Fibroblast of skin of back (primary cell): ENCODE results near the gene COMMD3.

Source experiments
- DNase-seq: peaks from one replicate; pipeline ENCODE4 v3.0.0-alpha.2; 2013

The COMMD3 gene

DNA sequence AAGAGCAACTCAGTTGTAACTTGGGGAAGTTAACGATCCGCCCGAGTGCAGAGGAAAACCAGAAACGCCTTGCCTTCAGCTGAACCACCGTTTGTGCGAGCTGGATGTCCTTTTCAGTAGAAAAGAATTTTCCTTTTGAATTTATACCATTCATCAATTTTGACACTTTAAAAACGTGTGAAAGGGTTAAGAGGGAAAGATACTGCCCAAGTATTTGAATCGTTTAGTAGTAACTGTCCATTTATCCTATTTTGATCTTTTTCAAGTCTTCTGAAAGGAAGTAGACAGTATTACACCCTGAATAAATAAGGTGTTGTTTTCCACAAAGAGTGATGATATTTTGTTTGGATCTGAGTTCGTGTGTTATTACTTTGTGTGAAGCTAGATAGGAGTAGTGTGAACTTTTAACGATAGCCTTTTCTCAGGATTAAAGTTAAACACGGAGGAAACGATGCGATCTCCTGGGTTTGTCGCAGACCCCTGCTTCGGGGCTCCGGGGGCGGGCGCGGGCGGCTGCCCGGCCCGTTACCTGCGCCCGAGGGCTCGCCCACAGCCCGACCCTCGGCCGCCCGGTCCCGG lies 3.9 kb downstream of the COMMD3 start:
- DNase-seq, result no peak

DNA sequence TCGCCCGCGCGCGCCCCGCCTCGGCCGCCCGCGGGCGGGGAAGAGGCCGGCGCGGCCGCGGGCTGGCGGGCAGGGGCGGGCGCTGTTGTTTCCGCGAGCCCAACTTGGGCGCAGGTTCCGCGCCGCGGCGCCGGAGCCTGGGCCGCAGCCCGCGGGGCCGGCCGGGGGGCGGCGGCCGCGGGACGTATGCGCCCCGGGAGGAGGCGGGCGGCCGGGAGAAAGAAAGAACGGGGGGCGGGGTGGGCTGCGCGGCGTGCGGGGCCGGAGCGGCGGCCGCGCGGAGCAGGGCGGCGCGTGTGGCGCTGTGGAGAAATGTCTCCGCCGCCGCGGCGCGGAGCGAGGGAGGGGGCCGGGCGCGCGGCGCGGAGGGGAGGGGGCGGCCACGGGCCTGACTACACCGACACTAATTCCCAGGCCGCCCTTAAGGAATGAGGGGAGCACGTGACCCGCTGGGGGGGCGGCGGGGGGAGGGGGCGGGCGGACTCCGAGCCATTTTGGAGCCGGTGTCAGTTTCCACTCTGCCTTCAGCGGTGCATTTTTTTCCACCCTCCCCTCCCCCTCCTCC lies 4.5 kb downstream of the COMMD3 start, which contains the start of gene BMI1:
Gene BMI1, plus strand, starts transcription at position 509 of the 565 bp plus-strand sequence. CDS start 5,351 bp downstream, outside the sequence.
- DNase-seq, result peak; percentile 85

DNA sequence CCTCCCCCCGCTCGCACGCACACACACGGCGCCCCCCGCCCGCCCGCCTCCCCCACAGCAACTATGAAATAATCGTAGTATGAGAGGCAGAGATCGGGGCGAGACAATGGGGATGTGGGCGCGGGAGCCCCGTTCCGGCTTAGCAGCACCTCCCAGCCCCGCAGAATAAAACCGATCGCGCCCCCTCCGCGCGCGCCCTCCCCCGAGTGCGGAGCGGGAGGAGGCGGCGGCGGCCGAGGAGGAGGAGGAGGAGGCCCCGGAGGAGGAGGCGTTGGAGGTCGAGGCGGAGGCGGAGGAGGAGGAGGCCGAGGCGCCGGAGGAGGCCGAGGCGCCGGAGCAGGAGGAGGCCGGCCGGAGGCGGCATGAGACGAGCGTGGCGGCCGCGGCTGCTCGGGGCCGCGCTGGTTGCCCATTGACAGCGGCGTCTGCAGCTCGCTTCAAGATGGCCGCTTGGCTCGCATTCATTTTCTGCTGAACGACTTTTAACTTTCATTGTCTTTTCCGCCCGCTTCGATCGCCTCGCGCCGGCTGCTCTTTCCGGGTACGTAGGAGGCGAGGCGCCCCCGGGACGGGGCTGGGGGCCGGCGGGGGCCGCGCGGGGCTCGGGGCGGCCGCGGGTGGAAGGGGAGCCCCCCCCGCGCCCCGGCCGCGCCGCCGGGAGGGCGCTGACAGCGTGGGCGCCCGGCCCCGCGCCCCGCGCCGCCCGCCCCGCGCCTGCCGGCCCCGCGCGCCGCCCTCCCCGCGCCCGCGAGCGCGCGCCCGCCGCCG lies 5.2 kb downstream of the COMMD3 start:
- peak; percentile 73 for DNase-seq

DNA sequence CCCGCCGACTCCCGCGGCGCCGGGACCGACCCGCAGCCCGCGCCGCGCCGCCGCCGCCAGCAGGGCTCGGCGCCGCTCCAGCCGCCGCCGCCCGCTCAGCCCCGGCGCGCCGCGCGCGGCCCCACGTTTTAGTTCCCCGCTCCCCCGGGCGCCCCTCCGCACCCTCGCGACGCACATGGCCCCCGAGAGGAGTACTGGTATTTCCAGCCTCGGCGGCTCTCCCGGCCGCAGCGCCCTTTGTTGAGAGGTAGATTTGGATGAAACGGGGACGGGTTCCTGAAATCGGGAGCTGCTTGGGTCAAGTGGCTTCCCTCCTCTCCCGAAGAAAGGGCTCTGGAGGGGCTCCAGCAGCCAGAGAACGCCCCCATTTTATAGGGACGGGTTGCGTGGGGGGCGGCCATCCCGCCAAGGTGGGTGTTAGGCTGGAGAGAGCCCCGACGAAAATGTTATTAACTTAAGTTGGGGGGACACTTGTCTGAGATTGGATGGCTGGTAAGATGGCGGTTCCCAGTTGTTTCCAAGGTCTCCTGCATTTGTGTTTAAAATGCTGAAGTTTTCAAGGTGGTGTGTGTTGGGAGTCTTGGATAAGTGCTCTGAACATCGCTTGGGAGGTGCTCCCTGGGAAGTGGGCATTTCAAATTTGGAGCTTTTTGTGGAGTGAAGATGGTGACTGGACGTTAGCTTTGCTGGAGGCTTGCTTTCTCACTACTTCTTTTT lies 5.9 kb downstream of the COMMD3 start:
- DNase-seq, result no peak

DNA sequence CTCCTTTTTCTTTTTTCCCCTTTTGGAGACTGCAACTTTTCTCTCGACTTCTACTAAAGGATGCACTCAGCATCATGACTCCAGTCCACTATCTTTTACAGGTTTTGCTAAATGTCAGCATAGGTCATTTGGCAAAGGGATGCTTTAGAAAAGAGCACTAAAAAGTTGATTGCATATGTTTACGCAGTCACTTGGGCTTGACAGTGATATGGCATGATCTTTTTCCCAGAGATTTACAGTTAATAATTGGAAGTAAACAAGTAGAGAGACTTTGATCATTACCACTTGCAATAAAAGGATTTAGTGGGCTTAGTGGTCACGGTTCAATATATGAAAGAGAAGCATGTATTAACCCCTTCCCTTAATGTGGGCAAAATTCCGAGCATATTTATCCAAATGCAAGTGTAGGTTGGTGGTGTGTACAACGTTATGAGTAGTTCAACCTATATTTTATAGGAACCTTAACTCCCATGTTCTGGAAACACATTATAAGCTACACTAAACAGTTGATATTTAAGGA lies 6.5 kb downstream of the COMMD3 start:
- DNase-seq, result no peak

DNA sequence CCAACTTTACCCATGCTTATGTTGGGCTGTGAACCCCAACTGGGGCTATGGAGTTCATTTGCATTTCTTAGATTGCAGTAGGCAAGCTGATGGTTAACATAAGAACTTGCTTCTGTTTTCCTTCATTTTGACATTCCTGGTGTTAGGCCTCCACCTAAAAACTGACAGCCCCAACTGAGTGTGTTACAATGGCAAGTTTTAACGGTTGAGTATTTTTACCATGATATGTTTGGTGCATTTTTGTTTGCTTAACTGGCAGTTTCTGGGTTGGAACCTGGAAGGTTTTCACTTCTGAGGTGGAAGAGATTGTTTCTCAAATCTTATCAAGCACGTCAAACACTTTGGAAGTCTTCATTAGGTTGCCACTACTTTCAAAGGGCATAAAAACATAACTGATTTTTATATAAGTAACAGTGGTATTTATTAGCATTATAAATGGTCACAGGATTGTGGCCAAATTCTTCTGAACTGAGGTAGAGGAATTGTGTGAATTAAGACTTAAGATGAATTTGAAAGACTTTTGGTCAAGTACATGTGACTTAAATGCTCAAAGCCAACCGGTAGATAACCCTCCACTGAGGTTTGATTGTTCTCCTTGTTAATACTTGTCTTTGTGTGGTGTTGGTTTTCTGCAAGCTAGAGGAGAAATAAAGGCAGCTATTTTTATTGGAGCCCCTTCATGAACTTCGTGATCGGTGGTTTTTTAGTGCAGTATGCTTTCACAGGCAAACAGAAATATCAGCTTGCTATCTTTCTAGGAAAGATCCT lies 7.5 kb downstream of the COMMD3 start:
- no peak for DNase-seq

DNA sequence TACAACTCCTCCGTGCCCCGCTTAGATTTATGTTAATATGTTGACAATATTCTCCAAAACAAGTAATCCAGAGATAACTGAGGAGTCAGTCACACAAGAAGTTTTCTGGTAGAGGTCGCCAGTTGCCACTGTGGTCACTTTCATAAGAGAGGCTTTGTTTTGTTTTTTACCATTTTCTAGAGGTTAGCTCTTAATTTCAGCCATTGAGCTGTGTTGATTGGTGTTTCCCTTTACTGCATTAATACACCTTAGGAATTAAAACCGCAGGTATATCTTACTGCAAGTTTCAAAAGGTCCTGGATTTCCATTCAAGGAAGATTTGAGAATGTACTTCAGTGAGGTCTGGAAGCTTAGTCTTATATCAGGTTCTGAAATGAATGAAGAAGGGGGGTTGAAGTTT lies 8.2 kb downstream of the COMMD3 start:
- DNase-seq, result no peak

DNA sequence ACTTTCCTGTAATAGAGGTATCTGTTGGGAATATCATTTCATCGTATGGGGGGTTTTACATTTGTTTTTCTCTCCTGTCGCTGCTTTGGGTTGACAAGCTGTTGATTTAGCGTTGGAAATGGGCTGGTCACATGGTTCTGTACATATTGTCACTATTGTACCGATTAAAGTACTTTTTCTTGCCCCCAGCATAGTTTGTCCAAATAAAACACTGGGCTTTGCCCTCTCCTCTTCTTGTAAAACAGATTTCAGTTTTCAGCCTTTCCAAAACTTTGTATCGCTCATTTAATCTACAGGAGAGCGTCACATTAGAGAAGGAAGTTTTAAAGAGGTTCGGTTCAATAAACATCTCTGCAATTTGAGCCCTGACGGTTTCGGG lies 8.7 kb downstream of the COMMD3 start:
- no peak for DNase-seq

DNA sequence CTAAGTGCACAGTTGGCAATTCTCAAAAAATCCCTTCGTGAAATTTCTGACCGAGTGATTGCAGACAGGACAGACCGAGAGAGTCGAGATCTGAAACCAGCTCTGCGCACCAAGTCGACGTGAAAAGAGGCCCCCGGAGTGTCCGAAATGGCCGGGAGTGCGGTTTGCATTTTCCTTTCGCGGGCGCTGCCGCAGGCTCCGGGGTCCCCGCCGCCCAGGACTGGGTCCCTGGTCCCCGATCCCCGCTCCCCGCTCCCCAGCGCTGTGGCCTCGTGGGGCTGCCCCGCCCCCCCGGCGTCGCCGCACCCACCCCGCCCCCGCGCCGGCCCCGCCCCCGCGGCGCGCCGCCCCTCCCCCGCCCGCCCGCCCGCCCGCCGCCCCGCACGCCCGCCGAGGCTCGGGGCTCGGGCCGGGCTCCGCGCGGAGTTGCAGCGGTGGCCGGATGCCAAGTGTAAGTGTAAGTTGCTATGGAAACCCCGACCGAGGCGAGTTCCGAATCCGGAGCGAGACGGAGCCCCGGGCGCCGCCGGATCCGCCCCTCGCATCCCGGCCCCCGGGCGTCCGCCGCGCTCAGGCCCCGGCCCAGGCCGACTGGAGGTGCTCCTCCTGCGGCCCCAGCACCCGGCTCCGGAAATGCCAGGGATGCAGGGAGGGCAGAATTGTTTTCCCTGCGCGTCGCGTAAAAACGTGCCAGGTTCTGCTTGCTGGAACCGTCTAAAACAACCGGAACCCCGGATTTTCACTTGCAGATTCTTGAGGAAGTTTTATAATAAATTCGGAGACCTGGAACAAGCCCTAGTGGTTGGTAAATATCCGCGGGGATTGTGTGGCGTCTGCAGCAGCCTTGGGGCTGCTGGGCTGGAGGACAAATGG lies 9.3 kb downstream of the COMMD3 start:
- DNase-seq, result peak; percentile 67

DNA sequence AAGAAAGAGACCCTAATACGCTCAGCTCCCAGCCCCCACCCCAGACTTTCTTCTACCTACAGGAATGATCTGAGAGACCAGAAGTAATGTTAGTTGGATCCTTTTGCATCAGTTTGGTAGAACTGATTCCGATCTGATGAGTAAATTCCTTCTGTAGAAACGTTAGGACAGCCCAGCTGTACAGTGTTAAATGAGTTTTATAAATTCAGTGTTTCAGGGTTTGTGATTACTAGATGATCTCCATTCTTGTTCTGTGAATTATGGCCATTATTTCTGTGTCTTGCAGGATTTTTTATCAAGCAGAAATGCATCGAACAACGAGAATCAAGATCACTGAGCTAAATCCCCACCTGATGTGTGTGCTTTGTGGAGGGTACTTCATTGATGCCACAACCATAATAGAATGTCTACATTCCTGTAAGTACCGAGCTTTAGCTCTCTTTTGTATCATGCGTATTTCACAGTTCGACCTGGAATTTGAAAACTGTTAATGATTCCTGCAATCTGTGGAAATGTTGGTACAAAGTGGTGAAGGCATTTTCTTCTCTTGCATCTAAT lies 10.0 kb downstream of the COMMD3 start:
- no peak for DNase-seq

DNA sequence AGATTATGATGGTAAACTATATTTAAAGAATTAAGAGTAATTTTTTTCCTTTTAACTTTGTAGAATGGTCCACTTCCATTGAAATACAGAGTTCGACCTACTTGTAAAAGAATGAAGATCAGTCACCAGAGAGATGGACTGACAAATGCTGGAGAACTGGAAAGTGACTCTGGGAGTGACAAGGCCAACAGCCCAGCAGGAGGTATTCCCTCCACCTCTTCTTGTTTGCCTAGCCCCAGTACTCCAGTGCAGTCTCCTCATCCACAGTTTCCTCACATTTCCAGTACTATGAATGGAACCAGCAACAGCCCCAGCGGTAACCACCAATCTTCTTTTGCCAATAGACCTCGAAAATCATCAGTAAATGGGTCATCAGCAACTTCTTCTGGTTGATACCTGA lies 13.0 kb downstream of the COMMD3 start:
- DNase-seq, result no peak

DNA sequence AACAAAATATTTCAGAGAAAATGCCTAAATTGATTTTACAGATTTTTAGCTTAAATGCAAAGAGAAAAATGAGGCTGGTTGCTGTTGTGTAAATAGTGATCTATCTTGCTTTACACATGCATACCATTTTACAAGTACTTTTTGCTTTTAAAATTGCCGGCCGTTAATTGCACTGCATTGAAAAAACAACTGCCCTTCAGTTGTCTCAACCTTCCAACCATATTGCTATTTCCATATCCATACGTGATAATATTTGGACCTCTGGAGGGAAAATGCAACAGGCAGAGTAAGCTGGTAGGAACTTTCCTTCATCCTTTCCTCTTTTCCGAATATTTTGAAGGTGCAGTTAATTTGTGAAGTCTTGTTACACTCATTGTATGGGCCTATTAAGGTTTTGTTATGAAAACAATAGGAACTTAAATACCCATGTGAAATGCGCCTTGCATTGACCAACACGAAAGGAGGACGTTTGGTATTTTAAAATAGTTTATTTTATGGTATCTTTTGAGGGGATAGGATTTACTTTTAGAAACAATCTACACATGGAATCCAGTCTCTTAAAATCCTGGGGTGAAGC lies 16.0 kb downstream of the COMMD3 start:
- no peak for DNase-seq

DNA sequence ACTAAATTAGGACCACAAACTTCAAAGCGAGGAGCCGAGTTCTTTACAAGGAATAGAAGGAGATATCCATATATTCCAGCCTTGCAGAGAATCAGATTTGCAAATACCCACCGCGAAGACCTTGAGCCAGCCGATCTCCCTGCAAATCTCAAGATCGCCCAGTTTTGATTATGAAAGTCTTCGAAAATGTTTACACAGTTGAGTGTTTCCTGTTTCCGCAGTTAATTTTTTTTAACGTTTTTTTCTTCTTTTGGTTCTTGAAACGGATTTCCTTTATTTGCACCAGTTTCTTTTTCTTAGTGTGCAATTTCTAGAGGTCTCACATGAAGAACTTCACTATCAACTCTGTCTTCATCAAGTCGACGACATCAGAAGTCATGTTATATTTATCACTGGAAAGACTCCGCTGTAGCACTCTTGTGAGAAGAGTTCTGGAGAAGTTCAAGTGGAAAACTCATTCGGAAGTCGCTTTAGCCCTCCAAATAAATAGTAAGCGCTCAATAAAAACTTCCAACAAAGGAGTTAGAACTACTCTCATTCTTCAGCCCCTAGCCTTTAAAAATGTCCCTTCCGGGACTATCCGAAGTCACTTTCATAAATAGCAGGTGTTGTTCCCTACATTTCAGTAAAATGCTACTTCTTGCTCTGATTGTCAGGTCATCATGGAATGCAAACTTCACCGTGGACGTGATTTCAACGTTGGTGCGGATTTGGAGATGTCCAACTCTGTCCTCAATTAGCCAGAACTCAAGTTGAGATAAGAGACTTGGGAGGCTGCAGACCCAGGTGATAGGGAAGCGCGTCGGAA lies 17.2 kb downstream of the COMMD3 start:
- DNase-seq, result no peak

DNA sequence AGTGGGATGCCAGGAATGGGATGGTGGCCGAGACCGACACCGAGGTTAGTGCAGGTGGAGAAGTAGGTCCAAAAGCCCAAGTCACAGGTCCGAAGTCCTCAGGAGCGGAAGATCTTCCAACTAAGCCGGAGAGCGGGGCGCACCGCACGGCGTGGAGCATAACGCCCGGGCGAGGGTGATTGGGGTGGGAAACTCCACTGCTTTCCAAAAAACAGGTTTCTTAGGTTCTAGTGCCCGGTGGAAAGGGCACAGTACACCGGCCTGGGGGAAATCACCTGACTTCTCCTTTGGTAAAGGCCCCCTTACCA lies 17.7 kb downstream of the COMMD3 start:
- no peak for DNase-seq

DNA sequence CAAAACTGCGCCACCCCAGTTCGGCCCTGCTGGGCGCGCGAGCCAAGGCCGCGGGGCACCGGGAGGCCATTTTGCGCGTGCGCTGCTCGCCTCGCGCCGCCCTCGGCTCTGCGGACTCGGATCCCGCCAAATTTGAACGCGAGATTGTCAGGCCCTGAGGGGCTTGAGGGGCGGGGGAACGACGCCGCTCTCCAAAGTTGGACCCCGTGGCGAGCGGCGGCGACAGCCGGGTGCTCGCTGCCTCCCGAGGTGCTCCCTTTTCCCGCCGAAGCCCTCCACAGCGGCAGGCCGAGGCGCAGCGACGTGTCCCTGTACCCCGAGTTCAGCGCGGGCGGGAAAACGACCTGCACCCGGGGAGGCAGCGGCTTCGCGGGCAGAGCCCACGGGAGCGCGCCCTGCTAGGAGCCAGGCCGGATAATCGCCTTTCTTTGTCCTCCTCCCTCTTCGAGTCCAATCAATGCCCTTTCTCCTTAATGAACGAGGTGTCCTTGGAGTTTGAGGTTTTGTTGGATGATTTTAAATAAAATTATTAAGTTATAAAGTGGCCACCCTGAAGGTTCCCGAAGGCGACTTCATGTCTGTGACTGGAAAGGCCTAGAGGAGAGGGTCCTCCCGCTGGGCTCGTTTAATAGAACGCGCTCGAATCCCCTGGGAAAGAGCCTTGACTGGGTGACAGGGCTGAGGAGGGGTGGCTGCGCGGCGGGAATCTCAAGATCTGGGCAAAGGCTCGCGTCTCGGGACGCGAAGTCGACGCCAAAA lies 18.4 kb downstream of the COMMD3 start:
- DNase-seq, result no peak

DNA sequence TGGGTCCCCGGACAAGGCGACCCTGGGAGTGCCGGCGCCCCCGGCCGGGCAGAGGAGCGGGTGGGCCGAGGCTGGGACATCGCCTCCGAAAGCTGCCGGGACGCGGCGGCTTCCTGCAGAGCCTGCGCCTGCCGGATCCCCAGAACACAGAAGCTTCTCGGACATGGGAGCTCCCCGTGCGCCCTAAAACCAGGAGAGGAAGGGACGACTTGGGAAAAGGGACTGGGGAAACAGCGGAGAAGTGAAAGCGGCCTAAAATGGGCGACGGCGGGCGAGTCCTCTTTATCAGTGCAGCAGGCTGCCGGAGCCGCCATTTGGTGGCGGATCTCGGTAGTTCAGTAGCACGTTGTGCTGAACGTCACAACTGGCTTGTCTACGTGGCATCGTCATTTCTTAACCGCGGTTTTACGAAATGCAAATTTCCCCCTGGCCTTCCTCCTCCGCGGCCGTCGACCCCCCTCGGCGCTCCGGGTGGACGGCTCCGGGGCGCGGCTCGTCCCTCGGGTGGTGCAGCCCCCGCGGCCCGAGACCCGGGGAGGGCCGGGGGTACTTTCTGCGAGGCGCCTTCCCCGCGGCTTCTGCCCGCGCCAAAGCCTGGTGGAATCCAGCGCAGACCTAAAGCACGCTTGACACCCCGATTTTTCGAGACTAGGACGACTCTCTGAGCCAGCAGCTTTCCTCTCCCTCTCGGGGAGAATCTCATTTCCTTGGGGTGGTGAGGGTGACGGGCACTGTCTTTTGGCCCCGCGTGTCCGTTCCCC lies 19.2 kb downstream of the COMMD3 start:
- peak; percentile 53 for DNase-seq

DNA sequence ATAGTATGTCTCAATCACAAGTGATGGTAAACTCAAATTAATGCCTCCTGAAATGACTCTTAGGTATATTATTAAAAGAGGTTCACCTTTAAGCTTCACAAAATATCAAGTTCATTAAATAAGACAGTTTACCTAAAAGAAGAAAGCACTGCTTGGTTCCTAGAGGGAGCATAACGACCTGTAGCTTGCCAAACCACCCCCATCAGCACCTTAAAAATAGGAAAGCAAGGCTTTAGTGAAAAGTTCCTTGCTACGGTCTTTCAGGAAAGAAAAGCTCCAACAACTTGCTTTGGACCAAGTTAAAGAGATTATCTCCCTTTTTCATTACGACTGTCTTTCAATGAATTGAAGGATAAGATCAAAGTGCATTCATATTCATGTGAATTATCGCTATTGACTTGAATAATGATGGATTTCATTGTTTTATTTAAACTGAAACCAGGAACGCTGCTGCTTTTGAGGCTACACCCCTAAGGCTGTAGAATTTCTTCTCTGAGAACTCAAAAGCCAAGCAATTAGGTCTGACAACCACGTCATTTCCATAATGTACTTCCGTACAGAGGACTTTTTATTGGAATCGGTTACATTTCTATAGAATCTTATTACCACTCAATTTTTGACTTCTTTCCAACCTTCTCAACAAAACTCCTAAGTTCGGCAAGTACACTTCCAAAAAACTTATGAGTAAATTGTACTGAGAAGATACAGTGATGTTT lies 22.2 kb downstream of the COMMD3 start:
- DNase-seq, result no peak

DNA sequence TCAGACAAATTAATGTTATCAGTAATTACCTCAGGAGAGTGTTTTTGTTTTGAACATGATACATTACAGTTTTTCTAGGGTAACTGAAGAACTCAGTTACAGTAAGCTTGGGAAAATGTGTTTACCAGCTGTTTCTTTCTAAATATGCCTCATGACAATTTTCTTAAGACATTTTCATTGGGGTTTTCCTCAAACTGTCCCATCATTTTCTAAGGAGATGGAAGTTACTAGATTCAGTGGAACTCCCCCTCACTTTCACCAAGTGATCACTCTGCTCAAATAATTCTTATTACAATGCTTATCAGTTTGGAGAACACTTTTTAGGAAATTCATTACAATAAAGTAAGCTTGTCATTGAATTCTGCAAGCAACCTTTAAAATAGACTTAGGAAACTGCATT lies 22.7 kb downstream of the COMMD3 start:
- DNase-seq, result no peak
